Activated T-helper 17 cell treated with anti-CD3 and anti-CD28 coated beads, Interleukin-2, amount 50 U/mL, for 72 hours (primary cell): ENCODE measurements around the gene SLC45A2. TPM values are rescaled to one million over a fixed set of nuclear protein-coding genes. Genes with fewer than 3 reads are reported as not detected.
"Not testable (repeated sequence)": the region's sequence is repeated elsewhere in the genome, so short reads cannot be mapped to it uniquely, and the experiment has no call there.

Source experiments
- ATAC-seq: fragments of 150-1000 bp; cut with Tn5 transposase; replicated peaks from 2 replicates; pipeline ENCODE4 v1.10.0; 2021; ENCODE audit warnings: mild to moderate bottlenecking, moderate library complexity
- H3K27ac Mint-ChIP-seq: one replicate; pipeline ENCODE4 v1.8.0; 2022; ENCODE audit warnings: mixed read lengths
- H3K27me3 Mint-ChIP-seq: one replicate; pipeline ENCODE4 v1.8.0; 2022; ENCODE audit warnings: mixed read lengths
- H3K36me3 Mint-ChIP-seq: one replicate; pipeline ENCODE4 v1.8.0; 2022; ENCODE audit warnings: low read depth, mild to moderate bottlenecking, mixed read lengths
- H3K4me1 Mint-ChIP-seq: one replicate; pipeline ENCODE4 v1.8.0; 2022; ENCODE audit warnings: mixed read lengths
- H3K4me3 Mint-ChIP-seq: one replicate; pipeline ENCODE4 v1.8.0; 2022; ENCODE audit warnings: mild to moderate bottlenecking, mixed read lengths
- H3K9me3 Mint-ChIP-seq: one replicate; pipeline ENCODE4 v1.8.0; 2022; ENCODE audit warnings: mixed read lengths
- total RNA-seq, 2 donors: library from RNA; stranded (reverse); gene quantifications; one replicate each; pipeline ENCODE4 v1.2.3, GENCODE V29; 2022

Gene SLC45A2, protein sequence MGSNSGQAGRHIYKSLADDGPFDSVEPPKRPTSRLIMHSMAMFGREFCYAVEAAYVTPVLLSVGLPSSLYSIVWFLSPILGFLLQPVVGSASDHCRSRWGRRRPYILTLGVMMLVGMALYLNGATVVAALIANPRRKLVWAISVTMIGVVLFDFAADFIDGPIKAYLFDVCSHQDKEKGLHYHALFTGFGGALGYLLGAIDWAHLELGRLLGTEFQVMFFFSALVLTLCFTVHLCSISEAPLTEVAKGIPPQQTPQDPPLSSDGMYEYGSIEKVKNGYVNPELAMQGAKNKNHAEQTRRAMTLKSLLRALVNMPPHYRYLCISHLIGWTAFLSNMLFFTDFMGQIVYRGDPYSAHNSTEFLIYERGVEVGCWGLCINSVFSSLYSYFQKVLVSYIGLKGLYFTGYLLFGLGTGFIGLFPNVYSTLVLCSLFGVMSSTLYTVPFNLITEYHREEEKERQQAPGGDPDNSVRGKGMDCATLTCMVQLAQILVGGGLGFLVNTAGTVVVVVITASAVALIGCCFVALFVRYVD
- total RNA-seq: not detected

DNA sequence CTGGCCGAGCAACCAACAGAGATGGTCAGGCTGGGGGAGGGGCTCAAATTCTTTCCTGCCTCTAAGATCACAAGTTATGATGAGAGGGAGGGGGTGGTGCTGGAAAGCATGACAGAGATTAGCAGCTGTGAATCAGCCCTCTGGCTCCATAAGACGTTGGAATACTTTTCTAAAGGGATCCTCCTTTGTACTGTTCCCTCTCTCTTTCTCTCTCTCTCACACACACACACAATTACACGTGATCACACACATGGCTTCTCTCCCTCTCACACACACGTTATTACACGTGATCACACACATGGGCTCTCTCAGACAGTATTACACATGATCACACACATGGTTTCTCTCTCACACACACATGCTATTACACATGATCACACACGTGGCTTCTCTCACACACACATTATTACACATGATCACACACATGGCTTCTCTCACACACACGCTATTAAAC, at the start of gene SLC45A2:
SLC45A2 (minus strand) TSS at position 23 of the 454 bp plus-strand sequence. CDS start 110 bp downstream, outside the sequence.
- H3K27me3 Mint-ChIP-seq: no peaks in the 10 kb centered on the region
- H3K27ac Mint-ChIP-seq: no peak within 1 kb of the TSS
- peaks cover 18% of the 10 kb centered on the region for H3K36me3 Mint-ChIP-seq
- H3K4me3 Mint-ChIP-seq: no peak within 1 kb of the TSS
- no peaks in the 10 kb centered on the region for H3K9me3 Mint-ChIP-seq
- H3K4me1 Mint-ChIP-seq: no peaks in the 10 kb centered on the region
- no peak for ATAC-seq

DNA sequence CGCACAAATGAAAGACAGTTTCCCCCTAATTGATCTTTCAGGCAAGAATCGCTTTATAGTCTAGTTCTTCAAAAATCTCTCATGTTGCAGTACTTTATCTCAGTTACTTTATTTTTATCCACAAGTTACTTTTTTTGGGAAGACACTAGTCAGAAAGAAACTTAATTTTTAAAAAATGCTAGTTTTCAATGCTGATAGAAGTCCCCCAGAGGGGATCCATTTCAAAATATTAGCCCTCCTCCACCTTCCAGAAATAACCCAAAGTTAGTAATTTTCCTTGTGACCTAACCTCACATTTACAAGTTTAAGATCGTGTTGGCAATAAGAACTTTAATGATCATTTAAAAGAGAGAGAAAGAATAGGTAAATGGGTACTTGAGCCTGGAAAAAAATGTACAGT, 47.5 kb upstream of the SLC45A2 start:
- peaks cover 21% of the 10 kb centered on the region for H3K36me3 Mint-ChIP-seq
- H3K27me3 Mint-ChIP-seq: no peaks in the 10 kb centered on the region
- no peak overlapping the region for H3K27ac Mint-ChIP-seq
- H3K9me3 Mint-ChIP-seq: no peaks in the 10 kb centered on the region
- no peak for ATAC-seq
- H3K4me1 Mint-ChIP-seq: no peaks in the 10 kb centered on the region
- H3K4me3 Mint-ChIP-seq: no peak overlapping the region

DNA sequence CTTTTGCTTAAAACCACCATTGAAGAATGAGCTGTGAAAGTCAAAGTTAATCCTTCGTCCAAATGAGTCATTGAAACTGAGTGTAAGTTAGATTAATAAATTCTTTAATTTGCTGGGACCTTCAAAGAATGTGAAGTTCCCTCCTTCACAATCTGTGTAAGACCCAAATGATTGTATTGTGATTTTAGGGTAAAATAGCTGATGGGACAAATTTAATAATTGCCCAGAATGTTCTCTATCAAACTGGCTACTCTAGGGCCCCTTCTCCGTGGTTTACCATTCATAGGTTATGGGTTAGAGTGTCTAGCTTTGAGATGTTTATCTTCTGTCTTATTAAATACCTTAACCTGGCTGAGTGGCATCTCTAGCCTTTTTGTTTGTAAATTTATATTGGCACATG, 46.6 kb upstream of the SLC45A2 start:
- no peaks in the 10 kb centered on the region for H3K27me3 Mint-ChIP-seq
- H3K36me3 Mint-ChIP-seq: peaks cover 26% of the 10 kb centered on the region
- no peak for ATAC-seq
- H3K4me1 Mint-ChIP-seq: no peaks in the 10 kb centered on the region
- no peak overlapping the region for H3K4me3 Mint-ChIP-seq
- H3K9me3 Mint-ChIP-seq: no peaks in the 10 kb centered on the region
- H3K27ac Mint-ChIP-seq: no peak overlapping the region

DNA sequence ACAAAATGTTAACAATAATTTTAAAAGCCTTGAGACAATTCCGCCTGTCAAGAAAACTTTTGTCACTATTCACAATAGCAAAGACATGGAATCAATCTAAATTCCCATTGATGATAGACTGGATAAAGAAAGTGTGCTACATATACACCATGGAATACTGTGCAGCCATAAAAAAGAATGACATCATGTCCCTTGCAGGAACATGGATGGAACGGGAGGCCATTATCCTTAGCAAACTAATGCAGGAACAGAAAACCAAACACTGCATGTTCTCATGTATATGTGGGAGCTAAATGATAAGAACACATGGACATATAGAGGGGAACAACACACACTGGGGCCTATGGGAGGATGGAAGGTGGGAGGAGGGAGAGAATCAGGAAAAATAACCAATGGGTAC, 46.1 kb upstream of the SLC45A2 start:
- not testable (repeated sequence) for H3K4me1 Mint-ChIP-seq, H3K9me3 Mint-ChIP-seq, H3K27ac Mint-ChIP-seq, ATAC-seq, H3K27me3 Mint-ChIP-seq, H3K4me3 Mint-ChIP-seq
- peaks cover 32% of the 10 kb centered on the region for H3K36me3 Mint-ChIP-seq

DNA sequence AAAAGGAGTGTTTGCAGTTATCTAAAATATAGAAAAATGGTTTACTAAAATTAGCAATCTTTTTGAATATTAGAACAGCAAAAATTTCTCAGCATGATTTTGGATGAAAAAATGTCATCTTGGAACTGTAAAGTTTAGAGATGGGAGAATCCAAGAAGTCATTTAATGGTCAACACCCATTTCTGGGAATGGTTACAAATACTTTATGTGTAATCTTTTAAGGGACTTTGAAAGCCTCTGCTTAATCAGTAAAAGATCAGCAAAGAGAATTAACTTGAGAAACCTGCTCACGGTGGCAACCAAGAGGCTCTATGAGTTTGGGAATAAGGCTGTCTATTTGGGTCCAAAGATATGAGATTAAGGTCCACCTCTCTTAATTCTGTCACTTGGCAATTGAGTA, 45.6 kb upstream of the SLC45A2 start:
- H3K4me1 Mint-ChIP-seq: no peaks in the 10 kb centered on the region
- H3K27ac Mint-ChIP-seq: no peak overlapping the region
- H3K9me3 Mint-ChIP-seq: no peaks in the 10 kb centered on the region
- no peaks in the 10 kb centered on the region for H3K27me3 Mint-ChIP-seq
- ATAC-seq: no peak
- H3K36me3 Mint-ChIP-seq: peaks cover 34% of the 10 kb centered on the region
- H3K4me3 Mint-ChIP-seq: no peak overlapping the region

DNA sequence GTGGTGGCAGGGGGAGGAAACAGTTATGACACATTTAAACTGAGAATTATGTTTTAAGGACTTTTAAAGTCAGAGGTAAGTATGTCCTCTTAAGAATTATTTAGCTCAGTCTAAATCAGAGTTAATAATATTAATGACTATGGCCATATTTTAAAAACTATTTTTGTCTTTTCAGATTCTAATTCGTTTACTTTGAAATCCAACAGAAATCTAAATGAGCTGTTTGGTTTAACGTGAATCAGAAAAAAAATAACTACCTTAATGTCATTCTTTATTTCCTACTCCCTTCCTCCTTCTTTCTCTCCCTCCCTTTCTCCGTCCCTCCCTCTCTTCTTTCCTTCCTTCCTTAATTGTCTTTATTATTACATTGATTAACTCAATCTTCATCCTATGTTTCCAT, 43.9 kb upstream of the SLC45A2 start:
- no peak for ATAC-seq
- H3K36me3 Mint-ChIP-seq: peaks cover 31% of the 10 kb centered on the region
- H3K4me1 Mint-ChIP-seq: no peaks in the 10 kb centered on the region
- no peak overlapping the region for H3K4me3 Mint-ChIP-seq
- no peaks in the 10 kb centered on the region for H3K9me3 Mint-ChIP-seq
- no peak overlapping the region for H3K27ac Mint-ChIP-seq
- H3K27me3 Mint-ChIP-seq: no peaks in the 10 kb centered on the region

DNA sequence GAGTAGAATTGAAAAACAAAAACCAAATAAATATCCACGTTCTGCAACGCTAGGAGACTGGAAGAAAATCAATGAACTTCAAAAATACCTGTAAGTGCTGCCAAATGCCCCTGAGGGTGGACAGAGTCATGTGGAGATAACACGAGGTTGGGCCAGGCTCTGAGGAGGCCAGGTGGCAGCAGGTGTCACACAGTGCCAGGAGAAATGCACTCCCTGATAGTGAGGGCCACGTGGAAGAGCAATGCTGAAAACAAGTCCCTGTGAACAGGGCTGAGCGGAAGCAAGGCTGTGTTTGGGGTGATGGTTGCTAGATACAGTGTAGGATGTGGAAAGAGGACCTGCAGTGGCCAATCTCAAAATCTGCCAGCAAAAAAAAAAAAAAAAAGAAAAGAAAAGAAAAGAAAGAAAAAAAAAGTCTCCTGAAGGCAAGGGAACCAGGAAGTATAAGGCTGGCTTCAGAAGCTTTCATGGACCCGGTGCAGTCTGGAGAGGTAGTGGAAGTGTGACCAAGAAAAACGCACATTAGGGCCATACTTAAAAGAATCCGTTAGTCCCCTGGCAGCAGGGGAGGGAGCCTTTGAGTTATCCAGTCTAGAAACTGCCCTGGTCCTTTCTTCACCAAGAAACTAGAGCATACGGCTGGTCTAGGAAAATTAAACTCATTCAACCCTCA, 41.7 kb upstream of the SLC45A2 start:
- Mint-ChIP-seq H3K4me3 (no peak overlapping the region), H3K9me3 (no peaks in the 10 kb centered on the region), H3K4me1 (peaks cover 13% of the 10 kb centered on the region), H3K27me3 (no peaks in the 10 kb centered on the region), H3K27ac (no peak overlapping the region), H3K36me3 (peaks cover 31% of the 10 kb centered on the region)
- ATAC-seq: no peak

DNA sequence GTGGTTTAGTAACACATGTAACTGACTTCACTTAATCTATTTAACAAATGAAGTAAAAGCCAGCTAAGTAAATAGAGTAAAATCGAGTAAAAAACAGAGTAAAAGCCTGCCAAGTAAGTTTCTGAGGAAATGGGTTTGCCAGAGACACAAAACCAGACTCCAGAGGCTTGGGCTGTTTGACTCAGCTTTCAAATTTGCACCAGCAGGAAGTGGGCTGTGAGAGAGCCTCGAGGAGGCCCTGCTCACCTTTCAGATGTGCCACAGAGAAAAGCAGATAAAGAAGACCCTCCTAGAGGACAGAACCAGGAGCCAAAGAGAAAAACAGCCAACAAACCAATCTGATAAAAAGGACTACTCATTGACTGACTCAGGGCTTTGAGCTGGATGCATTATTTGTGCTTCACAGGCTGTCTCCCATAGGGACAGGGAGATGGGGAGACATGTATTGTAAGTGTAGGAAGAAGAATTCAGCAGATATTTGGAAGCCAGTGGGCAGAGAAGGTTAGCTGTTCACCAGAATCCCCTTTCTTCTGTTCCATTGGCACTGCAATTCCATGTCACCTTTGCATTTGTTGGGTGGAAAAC, 37.7 kb upstream of the SLC45A2 start:
- Mint-ChIP-seq H3K27ac (peak overlapping the region; percentile 86), H3K27me3 (no peaks in the 10 kb centered on the region), H3K9me3 (no peaks in the 10 kb centered on the region), H3K4me3 (peak overlapping the region; percentile 45), H3K4me1 (peaks cover 17% of the 10 kb centered on the region), H3K36me3 (peaks cover 34% of the 10 kb centered on the region)
- peak; percentile 98 for ATAC-seq

DNA sequence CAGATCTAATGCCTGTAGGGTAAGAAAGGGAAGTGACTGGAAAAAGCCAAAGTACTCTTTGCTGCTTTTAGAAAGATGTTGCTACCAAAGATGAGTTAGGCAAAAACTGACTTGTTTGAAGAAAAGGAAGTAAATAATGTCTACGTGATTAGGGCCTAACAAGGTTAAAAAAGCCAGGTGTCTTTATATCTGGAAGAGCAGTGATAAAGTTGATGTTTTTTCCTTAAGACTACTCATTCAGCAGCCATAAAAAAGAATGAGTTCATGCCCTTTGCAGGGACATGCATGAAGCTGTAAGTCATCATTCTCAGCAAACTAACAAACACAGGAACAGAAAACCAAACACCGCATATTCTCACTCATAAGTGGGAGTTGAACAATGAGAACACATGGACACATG, 36.8 kb upstream of the SLC45A2 start:
- Mint-ChIP-seq H3K4me3 (peak overlapping the region; percentile 45), H3K27ac (peak overlapping the region; percentile 86), H3K4me1 (peaks cover 22% of the 10 kb centered on the region), H3K27me3 (no peaks in the 10 kb centered on the region), H3K9me3 (no peaks in the 10 kb centered on the region), H3K36me3 (peaks cover 31% of the 10 kb centered on the region)
- peak; percentile 17 for ATAC-seq

DNA sequence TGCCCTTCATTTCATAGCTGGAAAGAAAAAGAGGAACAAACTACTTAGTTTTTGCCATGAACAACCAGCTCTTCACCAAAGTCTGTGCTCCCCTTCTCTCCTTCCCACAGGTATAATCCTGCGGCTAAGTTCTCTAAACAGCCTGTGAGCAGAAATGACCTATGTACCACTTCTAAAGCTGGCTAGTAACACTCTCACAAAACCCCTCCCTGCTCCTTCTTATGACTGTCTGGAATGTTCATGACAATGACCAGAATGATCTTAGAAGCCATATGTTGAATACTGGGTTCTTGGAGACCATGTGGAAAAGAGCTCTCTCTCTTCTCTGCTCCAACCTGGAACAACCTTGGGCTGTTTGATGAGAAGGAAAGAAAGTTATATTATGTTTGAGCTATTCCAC, 36.2 kb upstream of the SLC45A2 start:
- Mint-ChIP-seq H3K27ac (peak overlapping the region; percentile 86), H3K9me3 (no peaks in the 10 kb centered on the region), H3K4me1 (peaks cover 22% of the 10 kb centered on the region), H3K4me3 (peak overlapping the region; percentile 45), H3K36me3 (peaks cover 25% of the 10 kb centered on the region), H3K27me3 (no peaks in the 10 kb centered on the region)
- no peak for ATAC-seq

DNA sequence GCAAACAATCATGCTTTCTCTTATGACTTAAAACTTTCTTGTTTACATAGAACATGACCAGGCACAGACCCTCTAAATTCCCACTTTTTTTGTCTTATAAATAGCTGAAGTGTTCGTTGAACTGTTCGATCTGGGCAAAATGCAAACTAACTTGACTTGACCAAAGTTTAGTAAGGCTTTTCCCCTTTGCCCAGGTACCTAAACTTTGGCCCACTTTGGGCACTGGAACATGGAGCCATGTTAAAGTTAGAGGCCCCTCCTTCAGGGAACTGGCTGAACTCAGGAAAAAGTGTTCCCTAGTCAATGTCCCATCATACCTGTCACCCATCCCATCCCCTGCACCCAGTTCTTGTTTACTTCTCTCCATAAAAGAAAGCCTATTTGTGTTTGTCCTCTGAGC, 32.8 kb upstream of the SLC45A2 start:
- Mint-ChIP-seq H3K36me3 (peaks cover 19% of the 10 kb centered on the region), H3K4me1 (peaks cover 26% of the 10 kb centered on the region), H3K27ac (no peak overlapping the region), H3K27me3 (no peaks in the 10 kb centered on the region), H3K4me3 (no peak overlapping the region), H3K9me3 (no peaks in the 10 kb centered on the region)
- no peak for ATAC-seq

DNA sequence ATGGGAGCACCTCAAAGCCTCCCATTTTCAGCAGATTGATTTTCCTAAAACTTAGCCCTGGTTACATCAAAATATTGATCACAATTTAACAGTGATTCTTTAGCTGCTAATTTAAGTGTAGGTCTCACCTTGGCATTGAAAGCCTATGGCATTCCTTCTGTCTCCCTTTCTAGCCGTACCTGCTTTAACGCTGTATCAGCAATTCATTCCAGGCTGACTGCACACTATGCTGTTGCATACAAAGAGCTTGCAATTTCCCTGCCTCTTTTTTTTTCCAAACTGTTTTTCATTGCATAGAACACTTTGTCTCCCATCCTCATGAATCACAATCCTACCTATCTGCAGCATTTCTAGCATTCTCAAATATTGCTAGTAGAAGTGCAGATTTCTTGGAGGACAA, 32.3 kb upstream of the SLC45A2 start:
- Mint-ChIP-seq H3K4me3 (no peak overlapping the region), H3K4me1 (peaks cover 21% of the 10 kb centered on the region), H3K9me3 (no peaks in the 10 kb centered on the region), H3K27me3 (no peaks in the 10 kb centered on the region), H3K36me3 (peaks cover 17% of the 10 kb centered on the region), H3K27ac (no peak overlapping the region)
- no peak for ATAC-seq

DNA sequence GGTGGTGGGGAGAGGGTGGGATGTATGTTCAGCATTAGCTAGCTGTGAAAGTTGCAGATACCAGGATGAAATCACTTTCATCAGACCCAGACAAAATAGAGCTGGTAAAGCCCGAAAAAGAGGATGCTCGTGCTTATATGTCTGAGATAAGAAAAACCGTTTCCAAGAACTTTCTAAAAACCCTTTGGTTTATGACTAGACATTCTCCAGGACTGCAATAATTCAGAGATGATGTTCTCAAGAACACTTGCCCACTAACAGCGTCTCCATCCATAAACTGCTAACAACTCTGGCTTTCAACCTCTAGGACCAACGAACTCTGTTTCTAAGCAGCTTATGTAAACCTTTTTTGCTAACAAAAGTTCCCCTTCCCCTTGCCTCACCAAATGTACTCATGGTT, 31.7 kb upstream of the SLC45A2 start:
- Mint-ChIP-seq H3K4me1 (peaks cover 15% of the 10 kb centered on the region), H3K27me3 (no peaks in the 10 kb centered on the region), H3K9me3 (no peaks in the 10 kb centered on the region), H3K36me3 (peaks cover 17% of the 10 kb centered on the region), H3K27ac (no peak overlapping the region), H3K4me3 (no peak overlapping the region)
- ATAC-seq: no peak

DNA sequence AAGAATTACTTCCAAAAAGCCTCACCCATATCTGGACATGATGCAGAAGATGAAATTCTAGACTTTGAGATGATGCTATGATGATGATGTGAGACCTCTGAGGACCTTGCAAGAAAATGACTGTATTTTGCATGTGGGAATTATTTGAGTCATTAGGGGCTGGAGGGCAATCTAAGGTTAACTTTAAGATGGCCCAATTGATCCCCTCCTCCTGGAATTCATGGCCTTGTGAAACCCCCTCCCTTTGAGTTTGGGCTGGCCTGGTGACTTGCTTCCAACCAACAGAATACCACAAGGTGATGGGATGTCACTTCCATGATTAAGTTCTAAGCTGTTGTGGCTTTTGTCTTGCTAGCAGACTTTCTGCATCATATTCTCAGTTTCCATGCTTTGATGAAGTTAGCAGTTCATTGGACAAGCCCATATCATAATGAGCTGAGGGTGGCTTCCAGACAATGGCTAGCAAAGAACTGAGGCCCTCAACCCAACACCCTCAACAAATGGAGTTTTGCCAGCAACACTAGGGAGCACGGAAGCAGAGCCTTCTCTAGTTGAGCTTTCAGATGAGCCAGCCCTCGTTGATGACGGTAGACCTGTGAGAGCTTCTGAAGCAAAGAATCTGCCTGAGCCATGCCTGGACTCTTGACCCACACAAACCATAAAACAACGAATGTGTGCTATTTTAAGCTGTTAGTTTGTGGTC, 30.8 kb upstream of the SLC45A2 start:
- peak overlapping the region; percentile 6 for H3K4me3 Mint-ChIP-seq
- H3K4me1 Mint-ChIP-seq: peaks cover 11% of the 10 kb centered on the region
- no peaks in the 10 kb centered on the region for H3K27me3 Mint-ChIP-seq
- no peaks in the 10 kb centered on the region for H3K9me3 Mint-ChIP-seq
- H3K36me3 Mint-ChIP-seq: peaks cover 12% of the 10 kb centered on the region
- H3K27ac Mint-ChIP-seq: peak overlapping the region; percentile 60
- ATAC-seq: peak; percentile 92
